Esophagus muscularis mucosa (tissue), 4 donors: ENCODE measurements around the gene MTCL1.

Experiments used
- CTCF ChIP-seq, 3 experiments: fragments of 200-600 bp in 2 of 3; fragments of 450-650 bp in 1 of 3; sonication (generic) in 2 of 3; IDR thresholded peaks; one replicate each; pipeline ENCODE4 v1.5.1; 2017 to 2019; ENCODE audit warnings: antibody characterized with exemption in 3 of 3, mild to moderate bottlenecking in 2 of 3, moderate library complexity in 1 of 3
- EP300 ChIP-seq: sonication (generic); formaldehyde crosslinking; IDR thresholded peaks from one replicate; pipeline ENCODE4 v1.6.1; 2017; ENCODE audit warnings: antibody characterized with exemption
- POLR2AphosphoS5 ChIP-seq, 2 donors: sonication (generic); formaldehyde crosslinking; IDR thresholded peaks; one replicate each; pipeline ENCODE4 v1.6.1; 2017; ENCODE audit warnings: antibody characterized with exemption in 2 of 2

GRCh38 chr18:8751692-8752091, 46.3 kb downstream of the MTCL1 start:
- no peak for TF ChIP-seq CTCF (IDR thresholded peaks at IDR 0.05)
- TF ChIP-seq POLR2AphosphoS5 (IDR thresholded peaks at IDR 0.05) = no peak
- no peak for TF ChIP-seq EP300
